ENCODE results near the gene FEZF1.

- TF ChIP-seq CTCF (conservative IDR thresholded peaks at IDR 0.05; ENCODE audit: low read depth, low read length) (no peak), EZH2 (IDR thresholded peaks at IDR 0.05; ENCODE audit: borderline replicate concordance, low read depth, low read length, poor library complexity, severe bottlenecking) (no peak)
Observed at GRCh38 chr7:122302761-122303530, 1.6 kb downstream of the FEZF1 start.

Data from A673 (cell line).